GM18909 (cell line): ENCODE data around the gene EVX2.

Source experiments
- ATAC-seq: cut with Tn5 transposase; IDR thresholded peaks from one replicate; pipeline ENCODE4 v1.9.1; 2021; ENCODE audit warnings: mild to moderate bottlenecking; ENCODE audit not compliant: unreplicated experiment, poor library complexity

The EVX2 gene

DNA sequence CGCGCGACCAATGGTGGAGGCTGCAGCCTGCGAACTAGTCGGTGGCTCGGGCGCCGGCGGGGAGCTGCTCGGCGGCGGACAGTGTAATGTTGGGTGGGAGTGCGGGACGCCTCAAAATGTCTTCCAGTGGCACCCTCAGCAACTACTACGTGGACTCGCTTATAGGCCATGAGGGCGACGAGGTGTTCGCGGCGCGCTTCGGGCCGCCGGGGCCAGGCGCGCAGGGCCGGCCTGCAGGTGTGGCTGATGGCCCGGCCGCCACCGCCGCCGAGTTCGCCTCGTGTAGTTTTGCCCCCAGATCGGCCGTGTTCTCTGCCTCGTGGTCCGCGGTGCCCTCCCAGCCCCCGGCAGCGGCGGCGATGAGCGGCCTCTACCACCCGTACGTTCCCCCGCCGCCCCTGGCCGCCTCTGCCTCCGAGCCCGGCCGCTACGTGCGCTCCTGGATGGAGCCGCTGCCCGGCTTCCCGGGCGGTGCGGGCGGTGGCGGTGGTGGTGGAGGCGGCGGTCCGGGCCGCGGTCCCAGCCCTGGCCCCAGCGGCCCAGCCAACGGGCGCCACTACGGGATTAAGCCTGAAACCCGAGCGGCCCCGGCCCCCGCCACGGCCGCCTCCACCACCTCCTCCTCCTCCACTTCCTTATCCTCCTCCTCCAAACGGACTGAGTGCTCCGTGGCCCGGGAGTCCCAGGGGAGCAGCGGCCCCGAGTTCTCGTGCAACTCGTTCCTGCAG lies 39.1 kb upstream of the EVX2 start, which contains the start of gene HOXD9:
TSS of gene HOXD9 (plus strand) at position 37 of the 728 bp plus-strand sequence. CDS start at position 87, 50 bp downstream.
- ATAC-seq: no peak

DNA sequence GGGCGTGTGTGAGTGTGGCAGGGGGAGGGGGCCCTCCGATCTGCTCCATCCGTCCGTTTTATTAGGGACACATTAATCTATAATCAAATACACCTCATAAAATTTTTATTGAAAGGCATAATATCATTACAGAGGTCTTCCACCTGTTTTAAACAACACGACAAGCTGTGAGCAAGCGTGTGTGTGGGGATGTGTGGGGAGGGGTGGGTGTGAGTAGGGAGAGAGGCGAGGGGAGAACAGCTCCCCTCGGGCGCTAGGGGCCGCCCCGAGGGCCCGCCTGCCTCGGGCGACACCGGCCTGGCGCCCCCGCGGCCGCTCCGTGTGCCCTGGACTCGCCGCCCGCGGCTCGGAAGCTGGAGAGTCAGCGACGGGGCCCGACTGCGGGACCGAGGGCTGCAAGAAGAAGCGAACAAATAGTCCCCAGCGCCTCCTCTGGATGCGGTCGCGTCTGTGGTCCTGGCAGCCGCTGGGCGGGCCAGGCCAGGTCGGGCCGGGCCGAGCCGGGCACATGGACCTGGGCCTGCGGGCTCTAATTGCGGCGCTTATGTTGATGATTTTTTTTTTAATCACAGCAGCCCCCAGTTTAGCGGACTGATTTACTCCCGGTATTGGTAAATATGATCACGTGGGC lies 38.4 kb upstream of the EVX2 start:
- ATAC-seq: no peak

- no peak for ATAC-seq
These were observed 37.7 kb upstream of the EVX2 start for GRCh38 chr2:176121190-176122051.

- ATAC-seq: no peak
These were observed 36.8 kb upstream of the EVX2 start for GRCh38 chr2:176120364-176121189.

DNA sequence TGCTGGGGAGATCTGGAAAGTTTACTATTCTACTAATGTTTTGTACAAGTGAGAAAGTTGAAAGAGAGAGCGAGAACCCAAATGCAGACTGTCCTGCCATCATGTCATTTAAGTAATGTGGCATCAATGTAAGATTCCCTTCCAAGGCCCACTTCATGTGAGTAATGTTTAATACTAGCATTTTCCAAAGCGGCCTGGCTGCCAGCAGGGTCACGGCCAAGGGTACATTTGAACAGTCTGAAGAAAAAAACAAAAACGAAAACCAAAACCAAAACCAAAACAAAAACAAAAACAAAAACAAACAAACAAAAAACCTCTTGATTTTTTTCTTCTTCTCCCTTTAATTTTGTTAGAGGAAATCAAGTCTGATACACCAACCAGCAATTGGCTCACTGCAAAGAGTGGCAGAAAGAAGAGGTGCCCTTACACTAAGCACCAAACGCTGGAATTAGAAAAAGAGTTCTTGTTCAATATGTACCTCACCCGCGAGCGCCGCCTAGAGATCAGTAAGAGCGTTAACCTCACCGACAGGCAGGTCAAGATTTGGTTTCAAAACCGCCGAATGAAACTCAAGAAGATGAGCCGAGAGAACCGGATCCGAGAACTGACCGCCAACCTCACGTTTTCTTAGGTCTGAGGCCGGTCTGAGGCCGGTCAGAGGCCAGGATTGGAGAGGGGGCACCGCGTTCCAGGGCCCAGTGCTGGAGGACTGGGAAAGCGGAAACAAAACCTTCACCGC lies 35.0 kb upstream of the EVX2 start:
- ATAC-seq: no peak

DNA sequence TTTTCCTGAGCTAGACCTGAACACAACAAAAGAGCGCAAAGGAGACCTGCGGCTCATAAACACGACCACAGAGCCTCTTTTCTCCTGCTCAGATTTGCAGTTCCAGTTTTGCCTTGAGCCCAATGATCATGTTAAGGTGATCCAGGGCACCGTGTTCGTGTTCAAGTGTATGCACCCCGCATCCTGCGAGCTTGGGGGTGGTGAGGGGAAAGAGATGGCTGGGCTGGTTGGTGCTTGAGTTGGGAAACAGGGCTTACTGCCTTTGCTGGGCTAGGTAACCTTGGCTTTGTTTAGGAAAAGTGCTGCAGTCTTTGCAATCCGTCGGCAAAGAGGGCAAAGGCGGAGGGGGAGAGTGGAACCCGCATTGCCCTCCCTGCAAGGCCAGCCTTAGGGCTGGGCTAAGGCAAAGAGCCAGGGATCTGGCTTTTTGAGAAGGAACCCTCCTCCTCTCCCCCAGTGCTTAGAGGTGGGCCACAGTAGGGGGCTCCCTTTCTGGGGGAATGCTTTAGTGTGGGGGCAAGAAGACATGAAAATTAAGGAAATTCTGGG lies 34.1 kb upstream of the EVX2 start:
- no peak for ATAC-seq

GRCh38 chr2:176117162-176117822 lies 33.5 kb upstream of the EVX2 start:
- no peak for ATAC-seq

GRCh38 chr2:176115883-176116813 lies 32.4 kb upstream of the EVX2 start, which contains the start of gene HOXD10:
TSS of gene HOXD10 (plus strand) at chr2:176116778. CDS start at chr2:176116834, 56 bp downstream.
- ATAC-seq: no peak

DNA sequence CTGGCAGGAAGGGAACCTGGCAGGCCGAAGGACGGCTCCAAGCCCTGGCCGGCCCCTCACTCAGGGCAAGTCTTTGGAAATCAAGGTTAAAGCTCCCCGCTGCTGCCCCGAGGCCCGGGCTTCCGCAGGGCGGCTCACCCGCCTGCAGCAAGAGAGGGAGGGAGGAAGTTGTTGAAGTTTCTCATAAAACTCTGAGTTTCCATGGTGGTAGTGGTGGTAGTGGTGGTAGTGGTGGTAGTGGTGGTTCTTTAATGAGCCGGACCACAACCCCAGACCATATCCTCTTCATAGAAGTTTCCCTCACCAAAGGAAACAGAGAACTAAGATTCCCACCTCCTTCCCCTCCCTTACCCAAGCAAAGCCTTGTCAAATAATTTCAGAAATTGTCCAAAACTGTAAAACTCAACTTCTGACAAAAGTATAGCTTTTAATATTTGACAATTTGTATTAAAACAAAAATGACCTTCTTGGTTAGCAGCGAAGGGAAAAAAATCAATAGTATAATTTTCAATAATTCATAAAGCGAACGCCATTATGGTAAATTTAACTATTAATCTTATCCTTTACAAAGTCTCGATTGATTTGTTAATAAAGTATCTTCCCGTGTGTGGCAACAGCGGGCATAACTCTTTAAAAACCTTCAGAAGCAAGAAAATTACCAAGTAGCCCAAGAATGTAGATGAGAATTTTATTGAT lies 31.3 kb upstream of the EVX2 start:
- no peak for ATAC-seq

- ATAC-seq: no peak
These were observed 30.6 kb upstream of the EVX2 start for GRCh38 chr2:176114120-176114929.

DNA sequence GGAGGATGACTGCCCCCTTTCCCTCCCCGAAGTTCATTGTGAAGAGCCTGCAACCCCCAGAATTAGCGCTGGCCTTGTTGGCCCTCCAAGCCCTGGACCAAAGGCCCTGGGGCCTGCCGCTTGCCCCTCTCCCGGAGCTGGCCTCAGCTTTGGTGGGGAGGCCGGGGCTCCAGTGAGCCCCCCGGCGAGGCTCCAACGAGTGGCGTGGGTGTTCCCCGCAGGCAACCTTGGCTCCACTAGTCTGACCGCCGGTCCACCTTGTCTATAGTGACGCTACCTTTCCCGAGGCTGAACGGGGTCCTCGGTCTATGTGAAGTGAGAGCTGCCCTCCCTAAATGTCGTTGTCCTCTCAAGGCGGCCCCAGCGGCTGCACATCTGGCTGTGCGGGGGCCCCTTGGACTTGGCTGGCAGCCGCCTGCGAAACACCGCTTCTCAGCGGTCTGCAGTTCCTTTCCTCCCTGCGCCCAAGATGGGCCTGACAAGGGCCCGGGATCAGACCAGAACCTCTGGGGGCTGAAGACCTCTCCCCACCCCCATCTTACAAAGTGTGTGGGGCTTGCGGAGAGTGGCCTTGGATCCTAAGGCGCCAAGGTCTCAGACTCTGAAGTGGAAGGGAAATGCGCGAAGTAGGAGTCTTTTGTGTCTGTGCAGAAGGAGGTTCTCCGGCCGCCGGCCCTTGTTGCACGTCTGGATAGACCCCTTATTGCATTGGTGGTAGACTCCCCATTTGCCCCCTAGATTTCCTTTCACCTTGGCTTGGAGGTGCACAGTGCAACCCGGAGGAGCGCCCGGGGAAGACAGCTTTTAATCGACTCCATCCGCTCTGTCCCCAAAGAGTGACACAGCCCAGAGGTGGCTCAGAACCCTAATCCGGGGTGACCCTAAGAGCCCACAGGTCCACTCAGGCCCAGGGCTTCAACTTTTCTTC lies 28.9 kb upstream of the EVX2 start:
- no peak for ATAC-seq

DNA sequence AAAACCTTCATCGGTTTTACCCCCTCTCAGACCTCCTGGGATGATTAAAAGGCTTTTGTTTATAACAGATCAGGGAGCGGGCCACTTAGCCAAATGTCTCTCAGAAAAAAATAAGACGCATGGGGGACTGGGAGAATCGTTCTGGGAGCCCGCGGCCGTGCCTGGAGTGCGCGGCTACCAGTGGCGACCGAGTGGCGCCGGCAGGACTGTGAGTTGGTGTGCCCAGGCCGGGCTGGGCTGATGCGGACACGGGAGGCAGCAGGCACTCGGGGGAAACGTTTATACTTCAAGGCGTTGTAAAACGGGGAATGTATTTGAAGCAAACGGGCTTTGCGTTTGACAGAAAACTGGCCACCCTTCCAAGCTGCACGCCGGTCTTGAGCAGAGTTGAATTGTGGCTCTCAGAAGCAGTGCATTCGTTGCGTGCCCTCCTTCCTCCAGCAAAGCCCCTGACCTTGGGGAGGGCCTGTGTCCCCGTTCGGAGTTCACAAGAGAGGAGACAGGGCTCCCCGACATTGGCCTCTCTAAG lies 28.1 kb upstream of the EVX2 start:
- no peak for ATAC-seq

DNA sequence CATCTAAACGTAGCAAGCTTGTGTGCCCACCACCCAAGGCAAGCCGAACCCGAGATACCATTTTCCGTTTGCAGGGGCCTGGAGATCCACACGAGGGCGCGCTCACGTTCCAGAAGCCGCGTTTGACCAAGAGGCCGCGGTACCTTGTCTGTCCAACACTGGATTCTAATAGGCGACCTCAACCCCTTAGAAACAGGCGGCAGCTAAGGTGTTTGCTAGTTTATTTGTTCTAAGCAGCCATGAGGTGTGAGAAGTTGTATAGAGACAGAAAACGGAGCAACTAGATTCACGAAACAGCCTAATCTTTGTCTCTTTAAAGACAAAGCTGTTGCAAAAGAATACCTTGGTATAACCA lies 27.5 kb upstream of the EVX2 start:
- ATAC-seq: no peak

DNA sequence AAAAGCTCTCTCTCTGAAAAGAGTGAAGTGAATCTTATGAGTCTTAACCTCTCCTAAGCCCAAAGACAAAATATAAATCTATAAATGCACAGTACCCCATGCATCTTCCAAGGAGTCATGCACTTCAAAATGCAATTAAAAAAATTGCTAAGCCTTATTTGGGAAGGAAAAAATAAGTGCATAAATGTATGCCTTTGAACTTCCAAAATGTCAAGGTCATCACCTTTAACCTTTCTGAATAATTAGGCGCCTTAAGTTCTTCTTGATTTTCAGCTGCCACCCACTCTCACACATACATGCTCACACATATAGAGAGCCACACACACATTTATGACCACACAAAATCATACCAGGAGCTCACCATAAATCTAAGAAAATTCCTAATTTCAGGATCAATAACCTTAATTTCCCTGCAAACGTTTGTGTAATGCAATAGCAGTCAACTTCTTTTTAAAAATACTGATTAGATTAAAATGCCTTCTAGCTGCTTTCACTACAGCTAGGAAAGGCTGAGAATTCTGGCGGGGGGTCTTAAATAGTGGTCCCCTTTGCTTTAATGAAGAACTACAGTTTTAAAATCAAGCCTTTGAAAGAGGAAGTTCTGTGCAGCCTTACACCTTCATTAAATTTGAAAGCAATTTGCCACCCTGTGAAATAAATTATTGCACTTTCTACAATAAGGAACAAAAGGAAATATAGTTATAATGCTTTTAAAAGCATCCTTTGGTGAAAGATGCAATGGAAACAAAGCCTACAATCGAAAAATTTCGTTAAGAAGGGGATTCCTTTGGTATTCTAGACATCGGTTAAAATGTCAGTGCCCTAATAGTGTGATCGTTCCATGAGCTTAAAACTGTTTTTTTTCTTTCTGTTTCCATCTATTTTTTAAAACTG lies 26.9 kb upstream of the EVX2 start:
- ATAC-seq: no peak
